KG1 (cell line): ENCODE data around the gene FAM118B.
A peak's percentile ranks its signal among the peaks of the same experiment; 100 is the strongest.
"Not testable (repeated sequence)": the region's sequence is repeated elsewhere in the genome, so short reads cannot be mapped to it uniquely, and the experiment has no call there.

Experiments
- DNase-seq: peaks from one replicate; lab custom pipeline; 2025; lab: John Stamatoyannopoulos, UW

FAM118B gene

DNA sequence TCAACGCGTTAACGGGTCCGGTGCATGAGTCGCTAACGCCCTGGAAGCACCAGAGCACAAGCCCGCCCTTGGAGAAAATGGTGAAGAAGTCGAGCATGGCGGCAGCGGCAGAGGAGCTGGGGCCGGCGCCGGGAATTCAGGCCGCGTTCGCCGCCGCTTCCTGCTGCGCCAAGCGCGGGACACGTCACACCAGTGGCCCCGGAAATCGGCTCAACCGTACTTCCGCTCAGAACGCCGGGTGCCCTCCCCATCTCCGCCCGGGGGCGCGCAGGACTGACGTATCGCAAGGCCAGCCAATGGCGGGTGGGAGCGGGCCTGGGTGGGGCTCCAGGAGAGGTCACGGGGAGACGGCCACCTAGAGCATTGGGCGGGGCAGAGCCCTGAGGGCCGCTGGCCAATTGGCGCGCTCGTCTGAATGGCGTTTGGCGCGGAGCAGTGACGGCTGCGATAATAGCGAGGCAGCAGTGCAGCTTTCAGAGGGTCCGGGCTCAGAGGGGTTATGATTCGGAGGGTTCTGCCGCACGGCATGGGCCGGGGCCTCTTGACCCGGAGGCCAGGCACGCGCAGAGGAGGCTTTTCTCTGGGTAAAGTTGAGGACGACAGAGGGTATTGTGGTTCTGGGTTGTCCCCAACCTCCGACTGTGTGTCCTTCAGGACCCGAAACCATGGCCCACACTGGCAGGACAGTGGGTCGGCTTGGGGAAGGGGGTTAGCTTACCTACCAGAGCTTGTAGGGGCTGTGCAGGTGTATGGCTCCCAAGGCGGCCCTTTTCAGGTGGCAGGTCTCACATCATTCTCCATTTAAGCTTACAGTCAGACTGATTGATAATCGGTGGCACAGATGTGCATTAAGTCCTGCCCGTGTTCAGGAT is 57.4 kb downstream of the FAM118B start, which contains the start of the genes FOXRED1 and SRPRA:
Gene FOXRED1 (plus strand): TSS at position 447 of the 872 bp plus-strand sequence. CDS start 53 bp downstream, at position 500.
Gene SRPRA (minus strand): TSS at position 188 of the 872 bp plus-strand sequence. CDS start 91 bp downstream, at position 97.
- DNase-seq = peak; percentile 100

GRCh38 chr11:126277322-126277721 is 65.7 kb downstream of the FAM118B start:
- DNase-seq = no peak

DNA sequence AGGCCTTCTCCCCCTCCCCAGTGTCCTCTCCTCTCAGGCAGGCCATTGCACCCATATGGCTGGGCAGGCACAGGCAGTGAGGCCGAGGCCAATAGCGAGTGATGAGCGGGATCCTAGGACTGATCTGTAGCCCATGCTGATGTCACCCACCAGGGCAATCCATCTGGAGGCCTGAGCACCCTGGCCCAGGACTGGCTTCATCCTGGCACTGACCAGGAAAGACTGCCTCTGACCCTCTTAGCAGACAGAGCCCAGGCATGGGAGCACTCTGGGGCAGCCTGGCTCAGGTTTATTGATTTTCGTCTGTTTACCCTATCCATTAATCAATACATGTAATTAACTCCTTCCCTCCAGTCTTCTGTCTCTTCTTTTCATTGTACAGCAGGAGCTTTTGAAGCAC is 66.2 kb downstream of the FAM118B start:
- DNase-seq = no peak

DNA sequence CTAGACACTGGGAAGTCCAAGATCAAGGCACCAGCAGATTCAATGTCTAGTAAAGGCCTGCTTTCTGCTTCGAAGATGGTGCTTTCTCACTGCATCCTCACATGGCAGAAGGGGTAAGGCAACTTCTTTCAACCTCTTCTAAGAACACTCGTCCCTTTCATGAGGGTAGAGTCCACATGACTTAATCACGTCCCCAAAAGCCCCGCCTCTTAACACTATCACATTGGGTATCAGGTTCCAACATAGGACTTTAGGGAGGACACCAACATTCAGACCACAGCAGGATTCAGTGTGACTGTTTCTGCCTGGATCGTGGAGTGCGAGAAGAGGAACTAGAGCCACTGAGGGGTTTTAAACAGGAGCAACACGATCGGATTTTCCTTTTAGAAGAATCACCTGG is 67.6 kb downstream of the FAM118B start:
- no peak for DNase-seq

- DNase-seq = peak; percentile 22
Observed at GRCh38 chr11:126280595-126280994, 69.0 kb downstream of the FAM118B start.

- DNase-seq = no peak
Observed at GRCh38 chr11:126281245-126281644, 69.7 kb downstream of the FAM118B start.

GRCh38 chr11:126281666-126282175 is 70.1 kb downstream of the FAM118B start:
- DNase-seq = no peak

DNA sequence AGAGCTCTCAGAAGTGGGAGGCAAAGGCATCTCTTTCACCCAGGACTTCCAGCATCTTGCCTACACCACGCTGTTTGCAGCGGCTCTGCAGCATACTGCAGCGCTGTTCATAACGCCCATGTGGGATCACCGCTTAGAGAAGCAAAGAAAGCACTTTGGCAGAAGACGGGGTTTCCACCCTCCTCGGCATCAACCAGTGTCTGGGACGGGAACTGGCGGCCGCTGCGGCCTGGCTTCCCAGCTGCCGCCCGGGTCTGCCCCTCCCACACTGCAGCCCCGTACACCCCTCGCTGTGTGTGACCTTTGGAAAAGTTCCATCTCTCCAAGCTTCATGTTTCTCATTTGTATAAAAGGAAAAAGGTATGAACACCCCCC is 70.8 kb downstream of the FAM118B start:
- DNase-seq = peak; percentile 77

DNA sequence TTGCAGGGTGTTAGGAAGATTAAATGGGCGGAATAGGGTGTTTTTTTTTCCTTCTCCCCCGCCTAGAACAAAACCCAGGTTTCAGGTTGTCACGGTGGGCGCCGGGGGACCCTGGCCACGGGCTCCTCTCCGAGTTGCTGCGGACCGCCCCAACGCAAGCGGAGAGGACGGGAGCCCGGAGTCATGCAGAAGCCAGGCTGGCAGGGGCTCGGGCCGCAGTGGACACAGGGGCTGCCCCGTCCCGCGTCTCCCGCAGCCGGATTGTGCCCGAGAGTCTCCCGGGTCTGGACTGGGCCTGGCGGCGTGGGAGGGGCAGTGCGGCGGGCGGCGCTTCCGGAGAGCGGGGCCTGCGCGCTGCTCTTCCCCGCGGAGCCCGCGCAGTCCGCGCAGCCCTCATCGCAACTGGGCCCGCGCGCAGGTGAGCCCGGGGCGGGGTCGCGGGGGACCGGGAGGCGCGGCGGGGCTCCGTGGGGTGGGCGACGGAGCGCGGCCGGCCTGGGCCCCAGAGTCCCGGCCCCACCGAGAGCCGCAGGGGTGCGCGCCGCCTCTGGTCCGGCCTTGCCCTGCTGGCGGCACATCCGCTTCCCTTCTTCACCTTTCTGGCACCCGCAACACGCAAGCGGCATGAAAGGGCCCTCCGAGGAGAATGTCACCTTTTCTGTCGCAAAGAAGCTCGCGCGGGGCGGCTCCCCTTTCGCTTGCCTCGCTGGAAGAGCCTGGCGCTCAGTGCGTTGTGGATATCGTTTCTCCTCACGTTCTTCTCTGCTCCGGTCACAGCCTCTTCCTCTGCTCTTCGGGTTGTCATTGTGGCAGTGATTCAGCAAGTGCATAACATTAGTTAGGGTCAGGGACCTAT is 71.4 kb downstream of the FAM118B start, which contains the start of gene TIRAP:
Gene TIRAP (plus strand): TSS at position 358 of the 856 bp plus-strand sequence. CDS start 7,802 bp downstream, outside the sequence.
- DNase-seq = peak; percentile 85

DNA sequence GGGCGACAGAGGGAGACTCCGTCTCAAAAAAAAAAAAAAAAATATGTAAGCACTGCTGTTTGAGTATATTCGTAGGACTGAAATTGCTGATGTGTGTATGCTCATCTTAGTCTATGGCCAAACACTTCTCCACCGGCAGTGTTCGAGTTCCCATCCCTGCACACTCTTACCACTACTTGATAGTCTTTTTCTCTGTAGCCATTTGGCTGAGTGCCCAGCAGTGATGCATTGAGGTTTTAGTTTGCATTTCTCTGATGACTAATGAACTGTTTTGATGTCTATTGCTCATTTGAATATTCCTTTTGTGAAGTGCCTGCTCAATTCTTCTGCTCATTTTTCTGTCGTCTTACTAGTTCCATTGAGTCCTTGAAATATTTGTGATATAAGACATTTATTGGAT is 73.2 kb downstream of the FAM118B start:
- DNase-seq = no peak

DNA sequence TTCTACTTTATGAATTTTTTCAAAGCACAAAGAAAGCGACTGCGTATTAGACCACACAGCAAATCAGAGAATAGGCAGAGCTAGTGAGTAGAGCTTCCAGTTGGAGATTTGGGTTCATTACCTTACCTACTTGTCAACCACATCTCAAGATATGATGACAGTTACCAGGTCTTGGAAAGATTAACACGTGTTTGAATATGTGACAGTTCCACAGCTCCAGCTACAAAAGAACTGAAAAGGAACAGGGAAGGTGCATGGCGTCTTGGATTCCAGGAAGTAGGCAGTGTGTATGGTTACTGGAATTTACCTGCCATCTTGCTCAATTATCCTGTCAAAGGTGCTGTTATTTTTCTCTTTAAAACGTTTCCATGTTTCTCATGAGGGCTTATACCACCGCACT is 76.7 kb downstream of the FAM118B start:
- no peak for DNase-seq

DNA sequence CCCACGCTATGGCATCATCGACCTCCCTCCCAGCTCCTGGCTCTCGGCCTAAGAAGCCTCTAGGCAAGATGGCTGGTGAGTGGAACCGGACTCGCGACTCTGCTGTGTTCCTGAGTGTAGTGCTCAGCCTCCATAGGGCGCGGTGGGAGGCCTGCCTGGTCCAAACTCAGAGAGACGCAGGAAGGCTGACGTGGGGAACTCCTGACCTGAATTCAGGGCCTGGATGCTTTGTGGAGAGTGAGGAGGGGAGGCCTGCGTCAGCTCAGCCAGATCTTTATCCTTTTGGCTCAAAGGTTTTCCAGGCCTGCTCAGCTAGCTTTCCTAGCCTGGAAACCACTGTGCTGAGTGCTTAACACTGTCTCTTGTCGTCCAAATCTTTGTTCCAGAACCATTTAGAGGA is 79.3 kb downstream of the FAM118B start:
- no peak for DNase-seq

GRCh38 chr11:126293726-126294125 is 82.1 kb downstream of the FAM118B start:
- DNase-seq = no peak

- no peak for DNase-seq
Observed at GRCh38 chr11:126297004-126297403, 85.4 kb downstream of the FAM118B start.

DNA sequence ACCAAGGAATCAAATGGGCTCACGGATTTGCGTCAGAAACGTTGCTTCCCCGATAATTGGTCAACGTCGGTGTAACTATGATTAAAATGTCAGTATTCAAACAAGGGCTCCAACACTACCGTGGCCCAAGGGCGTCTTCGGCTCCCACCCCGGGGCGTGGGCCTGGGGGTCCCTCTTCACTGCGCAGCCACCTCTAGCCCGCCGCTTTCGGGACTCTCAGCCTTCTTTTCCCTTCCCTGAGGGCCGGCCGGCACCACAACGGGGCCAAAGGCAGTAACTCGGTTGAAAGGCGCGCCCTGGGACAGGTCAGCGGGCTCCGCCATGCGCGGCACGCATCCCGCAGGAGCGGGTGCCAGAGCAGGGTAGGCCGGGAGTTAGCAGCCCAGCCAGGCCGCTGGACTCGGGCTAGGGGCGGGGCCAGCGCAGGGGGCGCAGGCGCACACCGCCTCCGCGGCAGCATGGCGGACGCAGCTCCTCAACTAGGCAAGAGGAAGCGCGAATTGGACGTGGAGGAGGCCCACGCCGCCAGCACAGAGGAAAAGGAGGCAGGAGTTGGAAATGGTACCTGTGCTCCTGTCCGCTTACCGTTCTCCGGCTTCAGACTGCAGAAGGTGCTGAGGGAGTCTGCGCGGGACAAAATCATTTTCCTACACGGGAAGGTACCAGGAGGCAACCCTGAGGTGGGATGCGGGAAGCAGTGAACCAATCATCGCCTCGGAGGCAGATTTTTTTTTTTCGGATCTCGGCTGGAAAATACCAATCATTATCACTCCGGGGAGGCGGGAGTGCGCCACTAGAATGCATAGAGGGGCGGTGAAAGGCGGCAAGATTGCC is 92.3 kb downstream of the FAM118B start, which contains the start of gene DCPS:
Gene DCPS (plus strand): TSS at position 438 of the 834 bp plus-strand sequence. CDS start 21 bp downstream, at position 459.
- DNase-seq = peak; percentile 94

- DNase-seq = no peak
Observed at GRCh38 chr11:126304457-126305075, 93.0 kb downstream of the FAM118B start.

DNA sequence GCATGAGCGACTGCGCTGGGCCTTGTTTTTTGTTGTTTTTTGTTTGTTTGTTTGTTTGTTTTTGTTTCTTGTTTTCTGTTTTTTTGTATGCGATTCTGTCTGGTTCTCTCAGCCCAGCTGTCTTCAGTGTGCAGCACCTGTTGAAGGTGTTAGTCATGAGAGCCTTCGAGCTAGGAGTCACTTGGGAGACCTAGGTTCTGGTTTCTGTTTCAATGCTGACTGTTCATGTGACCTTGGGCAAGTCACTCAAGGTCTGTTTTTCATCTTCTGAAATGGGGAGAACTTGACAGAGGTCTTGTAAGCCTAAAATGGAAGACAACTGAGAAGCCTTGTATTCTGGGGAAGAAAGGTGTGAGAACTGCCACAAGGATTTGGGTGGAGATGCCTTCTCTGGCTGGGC is 94.1 kb downstream of the FAM118B start:
- DNase-seq = no peak

DNA sequence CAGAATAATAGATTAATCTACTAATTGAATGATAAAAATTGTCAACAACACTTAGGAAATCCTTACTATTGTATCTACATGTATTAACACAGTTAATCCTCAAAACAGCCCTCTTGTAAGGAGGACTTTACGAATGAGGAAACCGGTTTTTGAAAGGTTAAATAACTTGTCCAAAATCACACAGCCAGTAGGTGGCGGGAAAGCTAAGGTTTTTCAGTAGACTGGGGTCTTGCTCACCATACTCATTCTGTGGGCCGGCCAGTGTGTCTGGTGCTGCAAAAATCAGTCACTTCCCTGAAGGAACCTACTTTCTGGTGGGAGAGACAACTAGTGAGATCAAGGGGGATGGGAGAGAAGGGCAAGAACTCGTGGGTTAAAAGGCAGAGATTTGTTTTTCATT is 96.1 kb downstream of the FAM118B start:
- DNase-seq = peak; percentile 48

GRCh38 chr11:126308271-126308671 is 96.7 kb downstream of the FAM118B start:
- no peak for DNase-seq

DNA sequence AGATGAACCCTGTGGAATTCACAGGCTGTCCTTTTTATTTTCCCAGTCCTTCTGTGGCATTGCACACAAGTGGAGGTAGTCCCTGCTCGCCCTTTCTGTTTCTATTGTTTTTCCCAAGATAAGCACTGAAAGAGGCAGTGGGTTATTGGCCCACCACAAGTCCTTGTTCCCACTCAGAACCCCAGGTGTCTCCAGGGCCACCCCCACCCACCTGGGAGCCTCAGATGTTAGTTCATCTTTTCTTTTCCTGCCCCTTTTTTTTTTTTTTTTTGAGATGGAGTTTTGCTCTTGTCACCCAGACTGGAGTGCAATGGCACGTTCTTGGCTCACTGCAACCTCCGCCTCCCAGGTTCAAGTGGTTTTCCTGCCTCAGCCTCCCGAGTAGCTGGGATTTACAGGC is 97.2 kb downstream of the FAM118B start:
- not testable (repeated sequence) for DNase-seq
